Stomach (tissue), 9 donors: ENCODE measurements around the gene CLEC19A. TPM values are rescaled to one million over a fixed set of nuclear protein-coding genes. Genes with fewer than 3 reads are reported as not detected.

Experiments
- DNase-seq, 2 donors: peaks; one replicate each; pipeline versions ENCODE4 v3.0.0 to v3.0.0-alpha.2; 2013 to 2019
- H3K27ac ChIP-seq, 5 donors: fragments of 200-600 bp in 4 of 5; sonication (generic) in 4 of 5; one replicate each; pipeline ENCODE4 v1.5.1; 2013 to 2019; ENCODE audit warnings: mild to moderate bottlenecking in 1 of 5, moderate library complexity in 1 of 5
- H3K27me3 ChIP-seq, 3 donors: fragments of 200-600 bp; sonication (generic); one replicate each; pipeline ENCODE4 v1.5.1; 2017 to 2019; ENCODE audit warnings: mixed run types in 1 of 3
- H3K36me3 ChIP-seq, 4 donors: fragments of 200-600 bp; sonication (generic); 1 replicate in 3 of 4; 2 replicates in 1 of 4; pipeline ENCODE4 v1.5.1; 2016 to 2019
- H3K4me1 ChIP-seq, 4 donors: fragments of 200-600 bp; sonication (generic); one replicate each; pipeline ENCODE4 v1.5.1; 2016 to 2019
- H3K4me3 ChIP-seq, 4 donors: fragments of 200-600 bp; sonication (generic) in 3 of 4; one replicate each; pipeline ENCODE4 v1.5.1; 2016 to 2019; ENCODE audit warnings: mild to moderate bottlenecking in 1 of 4
- H3K9me3 ChIP-seq, 4 donors: fragments of 200-600 bp; sonication (generic); one replicate each; pipeline ENCODE4 v1.5.1; 2016 to 2019
- CTCF ChIP-seq, 7 experiments: fragments of 450-650 bp in 4 of 7; fragments of 200-600 bp in 3 of 7; sonication (generic) in 3 of 7; IDR thresholded peaks; one replicate each; pipeline ENCODE4 v1.5.1; 2016 to 2019; ENCODE audit warnings: antibody characterized with exemption in 7 of 7, control low read depth in 2 of 7, mild to moderate bottlenecking in 1 of 7
- EP300 ChIP-seq: sonication (generic); formaldehyde crosslinking; IDR thresholded peaks from one replicate; pipeline ENCODE4 v1.6.1; 2017; ENCODE audit warnings: antibody characterized with exemption
- POLR2A ChIP-seq, 4 donors: fragments of 450-650 bp; IDR thresholded peaks; one replicate each; pipeline ENCODE4 v1.6.1; 2016; ENCODE audit warnings: antibody characterized with exemption in 4 of 4, control low read depth in 2 of 4, mild to moderate bottlenecking in 1 of 4, moderate library complexity in 1 of 4
- POLR2AphosphoS5 ChIP-seq, 3 donors: sonication (generic); formaldehyde crosslinking; IDR thresholded peaks; one replicate each; pipeline ENCODE4 v1.6.1; 2016; ENCODE audit warnings: antibody characterized with exemption in 3 of 3
- WGBS, 5 donors: extraction: QIAGEN DNeasy Blood & Tissue Kit in 3 of 5; methylation state at CpG; one replicate each; pipeline versions ENCODE4 v1.1.5 to v1.1.7; 2013 to 2018; 5-methylcytosine and 5-hydroxymethylcytosine counted together
- intact Hi-C: fragments of 100-400 bp; cut with DNase I; formaldehyde crosslinking; loops from one replicate; pipeline ENCODE4 v1.15.1; 2023; ENCODE audit warnings: low total_unique reads
- polyA plus RNA-seq, 3 donors: library from polyadenylated mRNA; stranded (reverse); fragments of 200-250 nt; gene quantifications; one replicate each; pipeline ENCODE4 v1.2.3, GENCODE V29; 2013
- total RNA-seq, 5 donors: library from RNA; depleted of rRNA; stranded (reverse); fragments of >200 nt; gene quantifications; one replicate each; pipeline versions ENCODE4 v1.1.0 to v1.2.3, GENCODE V29; 2014 to 2016
- donor health status: healthy with polysubstance abuse.
- donor health status: Bipolar disorder and iron deficiency.
- donor health status: healthy.

The CLEC19A gene
- total and polyA plus RNA-seq, 8 donors = 0.37 TPM; not detected in 7

- intact Hi-C loops = no loop called here
- Histone ChIP-seq H3K27me3 (peaks cover 0 to 7% (median 0%) of the 10 kb centered on the region in 3 donors), H3K9me3 (no peaks in the 10 kb centered on the region), H3K27ac (peak overlapping the region in 4 of 5 donors; percentile 43 to 47 (median 46)), H3K36me3 (no peaks in the 10 kb centered on the region), H3K4me3 (no peak overlapping the region), H3K4me1 (peaks cover 0 to 12% (median 3%) of the 10 kb centered on the region in 4 donors)
- WGBS, 5 donors = 6 to 16% (median 8%) methylated on average over 9 to 11 of the region's 11 CpGs
- TF ChIP-seq POLR2AphosphoS5 (IDR thresholded peaks at IDR 0.05) = no peak
- TF ChIP-seq POLR2A (IDR thresholded peaks at IDR 0.05) = no peak
- TF ChIP-seq CTCF (IDR thresholded peaks at IDR 0.05) = no peak
- TF ChIP-seq EP300 = no peak
- DNase-seq = peak; percentile 35 to 60
These were observed 63.2 kb downstream of the CLEC19A start for GRCh38 chr16:19348578-19349315.

GRCh38 chr16:19354371-19354770 is 68.8 kb downstream of the CLEC19A start:
- intact Hi-C loops = no loop called here
- no peak for DNase-seq
- Histone ChIP-seq H3K36me3 (no peaks in the 10 kb centered on the region), H3K9me3 (no peaks in the 10 kb centered on the region), H3K27ac (no peak overlapping the region), H3K27me3 (no peaks in the 10 kb centered on the region), H3K4me1 (peaks cover 0 to 1% (median 0%) of the 10 kb centered on the region in 4 donors), H3K4me3 (no peak overlapping the region)
- no peak for TF ChIP-seq EP300
- no peak for TF ChIP-seq CTCF (IDR thresholded peaks at IDR 0.05)
- no peak for TF ChIP-seq POLR2A (IDR thresholded peaks at IDR 0.05)
- no peak for TF ChIP-seq POLR2AphosphoS5 (IDR thresholded peaks at IDR 0.05)
- 73 to 84% (median 81%) methylated on average over 2 of the region's 2 CpGs for WGBS, 5 donors

- 40 to 59% (median 46%) methylated on average over 4 of the region's 4 CpGs for WGBS, 5 donors
- intact Hi-C loops = no loop called here
- TF ChIP-seq EP300 = no peak
- TF ChIP-seq POLR2AphosphoS5 (IDR thresholded peaks at IDR 0.05) = no peak
- no peak for TF ChIP-seq CTCF (IDR thresholded peaks at IDR 0.05)
- TF ChIP-seq POLR2A (IDR thresholded peaks at IDR 0.05) = no peak
These were observed 70.8 kb downstream of the CLEC19A start for GRCh38 chr16:19356024-19356952.

GRCh38 chr16:19359556-19359955 is 74.0 kb downstream of the CLEC19A start:
- Histone ChIP-seq H3K9me3 (no peaks in the 10 kb centered on the region), H3K27me3 (no peaks in the 10 kb centered on the region), H3K36me3 (no peaks in the 10 kb centered on the region), H3K4me1 (no peaks in the 10 kb centered on the region), H3K4me3 (no peak overlapping the region), H3K27ac (no peak overlapping the region)
- WGBS, 5 donors = 90 to 100% (median 96%) methylated on average over 2 of the region's 2 CpGs
- TF ChIP-seq EP300 = no peak
- TF ChIP-seq POLR2AphosphoS5 (IDR thresholded peaks at IDR 0.05) = no peak
- no peak for TF ChIP-seq CTCF (IDR thresholded peaks at IDR 0.05)
- no peak for TF ChIP-seq POLR2A (IDR thresholded peaks at IDR 0.05)
- intact Hi-C loops = no loop called here
- DNase-seq = no peak

More at GRCh38 chr16:19356024-19356952, 70.8 kb downstream of the CLEC19A start:
- no peaks in the 10 kb centered on the region for H3K27me3 ChIP-seq
- no peak overlapping the region for H3K27ac ChIP-seq
- H3K4me3 ChIP-seq = no peak overlapping the region
- no peaks in the 10 kb centered on the region for H3K9me3 ChIP-seq
- no peaks in the 10 kb centered on the region for H3K4me1 ChIP-seq
- H3K36me3 ChIP-seq = no peaks in the 10 kb centered on the region
- no peak for DNase-seq
